K562 (cell line): ENCODE results near the gene BNIP2. TPM values are rescaled to one million over a fixed set of nuclear protein-coding genes. Genes with fewer than 3 reads are reported as not detected.

Source experiments
- ATAC-seq: fragments of 200-7000 bp; cut with Tn5 transposase; 3 replicates; pipeline ENCODE4 v1.9.1; 2020; ENCODE audit warnings: moderate library complexity
- BruUV-seq: library from RNA; stranded (reverse); fragments of 400-500 nt; replicated peaks from 2 replicates; lab custom pipeline; 2021; lab: Mats Ljungman, UMichigan
- CTCF ChIA-PET: fragments of 300-600 bp; formaldehyde crosslinking; extraction: SDS; loops from one replicate; lab custom pipeline; 2021; ENCODE audit warnings: low intra/inter-chr PET ratio; lab: Yijun Ruan, JAX
- POLR2A ChIA-PET: fragments of 300-600, 350-650 bp; sonication (Branson Sonifier 250); formaldehyde crosslinking; extraction: SDS; loops from one replicate; lab custom pipeline; 2021; ENCODE audit warnings: antibody characterized with exemption, inconsistent platforms; lab: Yijun Ruan, JAX
- DNase-seq, 4 experiments: peaks; one replicate each; pipeline versions ENCODE4 v3.0.0 to v3.0.0-alpha.2; 2011 to 2018; ENCODE audit warnings: low spot score in 3 of 4, mixed read lengths in 3 of 4; ENCODE audit errors: extremely low read depth in 1 of 4
- FAIRE-seq: peaks from 2 replicates; lab custom pipeline; 2011; peaks lifted over from hg19 to GRCh38; lab: Jason Lieb, UNC
- H2AFZ ChIP-seq: 2 replicates; pipeline ENCODE4 v1.6.0; 2011; ENCODE audit warnings: low read depth, low read length, control low read depth, inconsistent platforms
- H3K27ac ChIP-seq: fragments of 200-600 bp; 3 replicates; pipeline ENCODE4 v1.8.0; 2011; ENCODE audit warnings: low read depth, mild to moderate bottlenecking, control low read depth, inconsistent platforms, low read length, moderate library complexity, mixed read lengths; ENCODE audit errors: extremely low read depth
- H3K27me3 ChIP-seq, 2 experiments: fragments of 300-600 bp in 1 of 2; 2 replicates in 1 of 2; 3 replicates in 1 of 2; pipeline versions ENCODE4 v1.6.0 to v1.8.0; 2011; ENCODE audit warnings: inconsistent platforms in 2 of 2, low read length in 2 of 2, mild to moderate bottlenecking in 1 of 2, mixed read lengths in 1 of 2, moderate library complexity in 1 of 2; ENCODE audit not compliant: control insufficient read depth in 2 of 2, insufficient read depth in 2 of 2
- H3K36me3 ChIP-seq: fragments of 300-600 bp; 3 replicates; pipeline ENCODE4 v1.8.0; 2011; ENCODE audit warnings: mild to moderate bottlenecking, low read length, inconsistent platforms; ENCODE audit not compliant: control insufficient read depth, insufficient read depth
- H3K4me1 ChIP-seq, 2 experiments: fragments of 200-600 bp in 1 of 2; replicated peaks in 1 of 2; 2 replicates in 1 of 2; 3 replicates in 1 of 2; pipeline versions ENCODE4 v1.5.1 to v1.8.0; 2011; ENCODE audit warnings: inconsistent platforms in 2 of 2, low read length in 2 of 2, mild to moderate bottlenecking in 1 of 2, mixed read lengths in 1 of 2, moderate library complexity in 1 of 2; ENCODE audit not compliant: control insufficient read depth in 2 of 2, insufficient read depth in 2 of 2
- H3K4me2 ChIP-seq: 2 replicates; pipeline ENCODE4 v1.6.1; 2011; ENCODE audit warnings: low read length, control low read depth, inconsistent platforms, mixed read lengths; ENCODE audit not compliant: insufficient read depth
- H3K4me3 ChIP-seq: fragments of 200-600 bp; sonication (generic), shearing (Covaris generic); 2 replicates; pipeline ENCODE4 v1.5.1; 2016; ENCODE audit warnings: control low read depth, inconsistent platforms
- H3K79me2 ChIP-seq: fragments of 200-600 bp; 3 replicates; pipeline ENCODE4 v1.8.0; 2011; ENCODE audit warnings: low read length, inconsistent platforms; ENCODE audit not compliant: control insufficient read depth, insufficient read depth
- H3K9ac ChIP-seq, 2 experiments: 2 replicates each; pipeline versions ENCODE4 v1.6.0 to v1.6.1; 2011; ENCODE audit warnings: low read depth in 2 of 2, low read length in 2 of 2, control low read depth in 1 of 2, inconsistent platforms in 1 of 2, mild to moderate bottlenecking in 1 of 2, mixed read lengths in 1 of 2; ENCODE audit not compliant: insufficient read depth in 1 of 2
- H3K9me1 ChIP-seq: one replicate; pipeline ENCODE4 v1.6.0; 2011; ENCODE audit warnings: inconsistent platforms, mild to moderate bottlenecking, low read length, moderate library complexity; ENCODE audit not compliant: control insufficient read depth, insufficient read depth
- H3K9me3 ChIP-seq: replicated peaks from 2 replicates; pipeline ENCODE4 v1.5.1; 2011; ENCODE audit warnings: low read depth, low read length, inconsistent platforms; ENCODE audit not compliant: control insufficient read depth, insufficient read depth
- H4K20me1 ChIP-seq: replicated peaks from 2 replicates; pipeline ENCODE4 v1.6.1; 2011; ENCODE audit warnings: low read length, inconsistent platforms, mixed read lengths; ENCODE audit not compliant: control insufficient read depth, insufficient read depth
- CCAR2 ChIP-seq: fragments of 200-400 bp; formaldehyde crosslinking; IDR thresholded peaks from 2 replicates; pipeline ENCODE4 v1.6.1; 2017; ENCODE audit warnings: mild to moderate bottlenecking, low read depth, low read length
- GABPB1 ChIP-seq: sonication (generic); formaldehyde crosslinking; IDR thresholded peaks from 2 replicates; pipeline ENCODE4 v1.8.0; 2022; ENCODE audit warnings: mild to moderate bottlenecking, missing genetic modification reagents
- HDAC8 ChIP-seq: fragments of 450-650 bp; IDR thresholded peaks from 2 replicates; pipeline ENCODE4 v1.6.1; 2016; ENCODE audit warnings: mild to moderate bottlenecking, missing genetic modification characterization, moderate library complexity, missing compliant biosample characterization
- HMG20B ChIP-seq: fragments of 250-450 bp; sonication (Bioruptor Pico); IDR thresholded peaks from 2 replicates; pipeline ENCODE4 v1.5.0; 2021; ENCODE audit warnings: mild to moderate bottlenecking
- LARP7 ChIP-seq: fragments of 450-650 bp; IDR thresholded peaks from 2 replicates; pipeline ENCODE4 v1.6.1; 2016
- NFYB ChIP-seq: IDR thresholded peaks from 2 replicates; pipeline ENCODE4 v1.6.1; 2011; ENCODE audit warnings: mild to moderate bottlenecking, moderate library complexity; ENCODE audit not compliant: insufficient read length; ENCODE audit errors: extremely low read depth
- SIX5 ChIP-seq, 2 experiments: IDR thresholded peaks; 2 replicates each; pipeline ENCODE4 v1.6.1; 2011; ENCODE audit warnings: low read length in 2 of 2, borderline replicate concordance in 1 of 2, low read depth in 1 of 2, mild to moderate bottlenecking in 1 of 2, moderate library complexity in 1 of 2; ENCODE audit not compliant: insufficient read depth in 1 of 2
- SPI1 ChIP-seq: IDR thresholded peaks from 2 replicates; pipeline ENCODE4 v1.6.1; 2011; ENCODE audit warnings: low read depth, low read length, control low read depth, borderline replicate concordance
- ZNF143 ChIP-seq: sonication (generic); formaldehyde crosslinking; IDR thresholded peaks from 2 replicates; pipeline ENCODE4 v1.9.0; 2022; ENCODE audit warnings: mild to moderate bottlenecking, missing genetic modification reagents
- ZNF445 ChIP-seq: fragments of 250-450 bp; sonication (Bioruptor Pico); IDR thresholded peaks from 2 replicates; pipeline ENCODE4 v1.4.0; 2020; ENCODE audit warnings: low read depth, mild to moderate bottlenecking, moderate library complexity
- ZNF785 ChIP-seq: fragments of 250-450 bp; sonication (Bioruptor Pico); IDR thresholded peaks from 2 replicates; pipeline ENCODE4 v1.4.0; 2020; ENCODE audit warnings: mild to moderate bottlenecking
- WGBS: fragments of 100-300 bp; shearing (Covaris generic); methylation state at CpG from one replicate; pipeline ENCODE4 v1.1.6; 2016; ENCODE audit warnings: low coverage, mixed read lengths; ENCODE audit not compliant: insufficient coverage; ENCODE audit errors: missing lambda C conversion rate; 5-methylcytosine and 5-hydroxymethylcytosine counted together
- in situ Hi-C: fragments of 300-500 bp; cut with MboI; formaldehyde crosslinking; loops from 4 replicates; pipeline ENCODE4 v1.15.0; 2018; ENCODE audit warnings: inconsistent platforms, mixed read lengths
- intact Hi-C: fragments of 100-400 bp; cut with micrococcal nuclease; formaldehyde crosslinking; loops from 2 replicates; pipeline ENCODE4 v1.14.2; 2022
- polyA plus RNA-seq, 8 experiments: library from polyadenylated mRNA; depleted of rRNA in 4 of 8; stranded (reverse) in 5 of 8; unstranded in 3 of 8; fragments of >200 nt; fragmentation: Nextera tagmentation in 2 of 8; fragmentation: Illumina TruSeq in 1 of 8; extraction: Ambion mirVana in 2 of 8; extraction: Trizol in 1 of 8; gene quantifications; 2 replicates each; pipeline versions ENCODE4 v1.2.1 to v1.2.3, GENCODE V29; 2011 to 2014; ENCODE audit warnings: inconsistent platforms in 1 of 8, missing spikeins in 1 of 8
- total RNA-seq, 7 experiments: library from RNA; depleted of rRNA in 6 of 7; stranded (reverse); fragments of >200 nt in 6 of 7; fragmentation: Illumina TruSeq in 2 of 7; extraction: Trizol in 2 of 7; gene quantifications; 2 replicates each; pipeline versions ENCODE4 v1.2.1 to v1.2.3, GENCODE V29; 2011 to 2021; ENCODE audit warnings: low replicate concordance in 1 of 7
- TF ChIP-seq, protein P1 (sequence below): fragments of 250-450 bp; sonication (Bioruptor Pico); IDR thresholded peaks from 2 replicates; pipeline ENCODE4 v1.5.0; 2021; ENCODE audit warnings: mild to moderate bottlenecking, moderate library complexity
- TF ChIP-seq, protein P2 (sequence below): sonication (generic); formaldehyde crosslinking; IDR thresholded peaks from 2 replicates; pipeline ENCODE4 v1.8.0; 2022; ENCODE audit warnings: mild to moderate bottlenecking, missing genetic modification reagents
- TF ChIP-seq, protein P3 (sequence below): sonication (generic); formaldehyde crosslinking; IDR thresholded peaks from 2 replicates; pipeline ENCODE4 v1.8.0; 2022; ENCODE audit warnings: missing genetic modification reagents, mild to moderate bottlenecking, moderate library complexity, borderline replicate concordance
- TF ChIP-seq, protein P4 (sequence below): sonication (generic); formaldehyde crosslinking; IDR thresholded peaks from 2 replicates; pipeline ENCODE4 v1.8.0; 2022; ENCODE audit warnings: mild to moderate bottlenecking, missing genetic modification reagents, borderline replicate concordance

The BNIP2 gene
- total and polyA plus RNA-seq, 9 of the 15 experiments (the other 6 are each of a cell fraction or from before 2014, with no cell fraction given) = 19.6 to 88.0 (median 52.5) TPM

DNA sequence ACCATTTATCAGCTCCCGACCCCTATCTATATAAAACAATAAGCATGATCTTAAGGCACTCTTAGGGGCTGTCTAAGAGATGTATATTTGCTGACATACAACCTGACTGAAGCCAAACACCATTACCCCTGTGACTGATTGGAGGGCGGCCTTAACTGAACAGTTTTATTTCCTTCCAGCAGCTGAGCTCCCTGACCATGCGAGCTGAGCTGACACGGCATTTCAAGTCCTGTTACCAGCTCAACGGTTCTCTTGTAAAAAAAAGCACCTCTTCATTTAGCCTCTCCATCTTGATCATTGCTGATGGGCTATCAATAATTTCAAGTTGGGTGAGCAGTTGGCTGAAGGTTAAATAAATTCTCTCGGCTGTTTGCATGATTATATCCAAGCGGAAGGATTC, 33.4 kb upstream of the BNIP2 start:
- no peak overlapping the region for H3K4me2 ChIP-seq
- no peak overlapping the region for H3K9ac ChIP-seq
- FAIRE-seq (no peak), ATAC-seq (no peak), DNase-seq (no peak)
- intact Hi-C loops = loop anchor here (10.0 kb wide), 1 partner anchor 462 kb away; no protein-coding TSS in a partner anchor
- no peak overlapping the region for H3K27ac ChIP-seq
- H3K36me3 ChIP-seq = no peaks in the 10 kb centered on the region
- no peaks in the 10 kb centered on the region for H3K9me3 ChIP-seq
- 3% methylated on average over 7 of the region's 7 CpGs for WGBS
- H3K9me1 ChIP-seq = no peaks in the 10 kb centered on the region
- no peaks in the 10 kb centered on the region for H3K79me2 ChIP-seq
- in situ Hi-C loops = no loop called here
- peaks cover 10 to 19% of the 10 kb centered on the region in 2 experiments for H3K27me3 ChIP-seq
- H2AFZ ChIP-seq = no peak overlapping the region
- POLR2A ChIA-PET = no interaction called here
- H4K20me1 ChIP-seq = 0 out of 2 replicates have a peak, but pooled peaks cover 4% of the 10 kb centered on the region
- H3K4me1 ChIP-seq = no peaks in the 10 kb centered on the region
- H3K4me3 ChIP-seq = no peak overlapping the region
- CTCF ChIA-PET = no interaction called here
- no TSS peak for BruUV-seq
- TF ChIP-seq, protein P1, sequence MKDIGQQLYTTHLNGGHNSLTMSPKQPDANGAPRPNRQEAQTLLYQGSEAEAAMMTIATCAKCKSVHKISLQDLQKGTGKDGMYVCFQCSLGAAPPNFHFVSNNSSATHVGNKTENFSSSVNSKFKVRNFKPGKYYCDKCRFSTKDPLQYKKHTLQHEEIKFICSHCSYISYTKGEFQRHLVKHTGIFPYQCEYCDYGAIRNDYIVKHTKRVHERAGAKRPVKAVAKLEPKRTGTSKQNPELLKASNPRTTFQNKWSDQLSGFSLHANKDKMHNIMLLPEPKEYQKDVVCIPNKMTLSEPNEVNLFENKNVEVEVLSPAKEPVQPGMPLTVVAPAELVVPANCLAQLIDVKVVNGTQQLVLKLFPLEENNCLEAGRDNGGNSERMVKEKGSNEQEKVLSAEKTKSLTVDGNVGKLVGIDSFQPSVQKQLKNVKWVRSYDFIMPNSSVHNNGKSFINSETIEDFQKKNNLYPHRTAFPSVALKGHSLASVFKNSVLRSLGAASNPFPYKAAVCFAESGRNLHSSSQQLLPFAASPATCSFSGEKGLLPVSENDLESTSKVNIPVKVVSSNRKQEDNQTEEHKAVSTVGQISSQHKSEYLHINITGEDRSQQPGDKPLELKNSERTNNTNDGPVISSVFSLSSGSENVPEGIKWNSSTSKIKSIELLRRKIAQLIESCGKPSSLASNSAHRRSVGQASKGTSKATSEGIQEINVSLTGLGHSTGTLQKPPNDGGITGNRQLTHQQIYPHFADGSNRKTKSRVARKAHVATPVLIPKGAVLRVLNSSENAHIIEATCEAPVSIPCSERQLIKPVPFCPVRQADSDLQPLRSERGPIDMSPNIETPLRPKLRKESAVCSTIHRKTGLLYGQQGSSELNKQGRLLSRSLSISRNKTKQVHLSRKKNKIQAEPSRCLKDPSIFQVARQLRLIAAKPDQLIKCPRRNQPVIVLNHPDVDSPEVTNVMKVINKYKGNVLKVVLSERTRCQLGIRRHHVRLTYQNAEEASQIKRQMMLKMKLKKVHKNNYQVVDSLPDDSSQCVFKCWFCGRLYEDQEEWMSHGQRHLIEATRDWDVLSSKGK (CRISPR knock-in tag) = no peak
- TF ChIP-seq ZNF785 (CRISPR knock-in tag) (no peak), HMG20B (CRISPR knock-in tag) (no peak), ZNF143 (CRISPR knock-in tag) (no peak), NFYB (no peak), ZNF445 (CRISPR knock-in tag) (no peak), LARP7 (no peak), CCAR2 (no peak), HDAC8 (tag) (no peak), GABPB1 (CRISPR knock-in tag) (no peak), SPI1 (no peak), SIX5 (IDR thresholded peaks at IDR 0.05; ENCODE audit: borderline replicate concordance in 1 of 2, insufficient read depth in 1 of 2, low read depth in 1 of 2, low read length in 2 of 2) (no peak)
- TF ChIP-seq, protein P2, sequence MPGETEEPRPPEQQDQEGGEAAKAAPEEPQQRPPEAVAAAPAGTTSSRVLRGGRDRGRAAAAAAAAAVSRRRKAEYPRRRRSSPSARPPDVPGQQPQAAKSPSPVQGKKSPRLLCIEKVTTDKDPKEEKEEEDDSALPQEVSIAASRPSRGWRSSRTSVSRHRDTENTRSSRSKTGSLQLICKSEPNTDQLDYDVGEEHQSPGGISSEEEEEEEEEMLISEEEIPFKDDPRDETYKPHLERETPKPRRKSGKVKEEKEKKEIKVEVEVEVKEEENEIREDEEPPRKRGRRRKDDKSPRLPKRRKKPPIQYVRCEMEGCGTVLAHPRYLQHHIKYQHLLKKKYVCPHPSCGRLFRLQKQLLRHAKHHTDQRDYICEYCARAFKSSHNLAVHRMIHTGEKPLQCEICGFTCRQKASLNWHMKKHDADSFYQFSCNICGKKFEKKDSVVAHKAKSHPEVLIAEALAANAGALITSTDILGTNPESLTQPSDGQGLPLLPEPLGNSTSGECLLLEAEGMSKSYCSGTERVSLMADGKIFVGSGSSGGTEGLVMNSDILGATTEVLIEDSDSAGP (CRISPR knock-in tag) = no peak
- TF ChIP-seq, protein P3, sequence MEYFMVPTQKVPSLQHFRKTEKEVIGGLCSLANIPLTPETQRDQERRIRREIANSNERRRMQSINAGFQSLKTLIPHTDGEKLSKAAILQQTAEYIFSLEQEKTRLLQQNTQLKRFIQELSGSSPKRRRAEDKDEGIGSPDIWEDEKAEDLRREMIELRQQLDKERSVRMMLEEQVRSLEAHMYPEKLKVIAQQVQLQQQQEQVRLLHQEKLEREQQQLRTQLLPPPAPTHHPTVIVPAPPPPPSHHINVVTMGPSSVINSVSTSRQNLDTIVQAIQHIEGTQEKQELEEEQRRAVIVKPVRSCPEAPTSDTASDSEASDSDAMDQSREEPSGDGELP (CRISPR knock-in tag) = no peak
- TF ChIP-seq, protein P4, sequence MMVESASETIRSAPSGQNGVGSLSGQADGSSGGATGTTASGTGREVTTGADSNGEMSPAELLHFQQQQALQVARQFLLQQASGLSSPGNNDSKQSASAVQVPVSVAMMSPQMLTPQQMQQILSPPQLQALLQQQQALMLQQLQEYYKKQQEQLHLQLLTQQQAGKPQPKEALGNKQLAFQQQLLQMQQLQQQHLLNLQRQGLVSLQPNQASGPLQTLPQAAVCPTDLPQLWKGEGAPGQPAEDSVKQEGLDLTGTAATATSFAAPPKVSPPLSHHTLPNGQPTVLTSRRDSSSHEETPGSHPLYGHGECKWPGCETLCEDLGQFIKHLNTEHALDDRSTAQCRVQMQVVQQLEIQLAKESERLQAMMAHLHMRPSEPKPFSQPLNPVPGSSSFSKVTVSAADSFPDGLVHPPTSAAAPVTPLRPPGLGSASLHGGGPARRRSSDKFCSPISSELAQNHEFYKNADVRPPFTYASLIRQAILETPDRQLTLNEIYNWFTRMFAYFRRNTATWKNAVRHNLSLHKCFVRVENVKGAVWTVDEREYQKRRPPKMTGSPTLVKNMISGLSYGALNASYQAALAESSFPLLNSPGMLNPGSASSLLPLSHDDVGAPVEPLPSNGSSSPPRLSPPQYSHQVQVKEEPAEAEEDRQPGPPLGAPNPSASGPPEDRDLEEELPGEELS (CRISPR knock-in tag) = no peak
